ENCODE measurements around the gene SELENOH. TPM values are rescaled to one million over a fixed set of nuclear protein-coding genes. Genes with fewer than 3 reads are reported as not detected.

The SELENOH gene
- polyA plus RNA-seq, 2 donors, result 87.4 to 115 TPM

DNA sequence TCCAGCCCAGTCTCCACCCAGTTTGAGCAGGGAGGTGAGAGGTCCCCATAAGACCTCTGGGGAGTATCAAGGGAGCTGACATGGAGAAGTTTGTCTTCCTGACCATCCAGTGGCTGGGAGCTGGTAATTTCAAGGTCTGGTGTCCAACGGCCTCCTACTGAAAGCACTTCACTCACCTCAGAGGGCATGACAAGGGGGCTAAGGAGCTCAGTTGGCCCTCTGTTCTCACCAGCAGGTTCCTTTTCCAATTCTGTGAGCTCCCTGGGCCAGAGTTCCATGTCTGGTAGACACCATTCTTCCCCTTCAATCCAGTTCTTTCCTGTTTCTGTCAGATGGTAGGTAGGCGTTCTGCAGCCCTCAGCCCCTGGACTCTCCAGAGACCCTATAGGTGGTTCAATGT, 3.1 kb downstream of the SELENOH start:
- no peaks in the 10 kb centered on the region for H3K9me3 ChIP-seq (ENCODE audit: control insufficient read depth in 2 of 2, insufficient read depth in 1 of 2, low read depth in 1 of 2, low read length in 1 of 2)
- no peaks in the 10 kb centered on the region for H3K27me3 ChIP-seq (ENCODE audit: control insufficient read depth in 1 of 2, insufficient read depth in 2 of 2, low read length in 2 of 2)
- no peak overlapping the region for H3K27ac ChIP-seq (ENCODE audit: low read depth in 2 of 2, low read length in 1 of 2)
- H3K4me1 ChIP-seq (ENCODE audit: control insufficient read depth in 2 of 2, insufficient read depth in 2 of 2, low read length in 1 of 2), result no peaks in the 10 kb centered on the region
- no peak overlapping the region for H3K4me3 ChIP-seq (ENCODE audit: low read depth in 1 of 2, low read length in 2 of 2)
- 81 to 92% methylated on average over 2 of the region's 2 CpGs for WGBS, 2 donors
- H3K36me3 ChIP-seq (ENCODE audit: control insufficient read depth in 2 of 2, insufficient read depth in 2 of 2, low read length in 1 of 2), result peaks cover 3 to 7% of the 10 kb centered on the region in 2 donors

DNA sequence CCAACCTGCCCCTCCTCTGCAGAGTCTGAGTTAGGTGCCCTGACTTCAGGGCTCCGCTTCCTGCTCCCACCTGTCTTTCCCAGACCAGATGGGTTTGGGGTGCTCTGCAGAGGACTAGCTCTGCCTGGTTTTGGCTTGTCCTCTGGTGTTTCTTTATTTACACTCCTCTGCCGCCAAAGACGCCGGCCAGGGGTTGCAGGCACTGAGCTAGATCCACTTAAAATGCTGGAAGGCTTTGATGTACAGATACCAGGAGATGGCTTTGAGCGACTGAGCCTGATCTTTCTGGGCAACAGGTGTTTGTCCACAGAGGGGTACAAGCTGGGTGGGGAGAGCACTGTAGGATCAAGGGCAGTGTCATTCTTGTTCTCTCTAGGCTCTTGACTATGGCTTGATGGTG, 3.9 kb downstream of the SELENOH start:
- no peak overlapping the region for H3K27ac ChIP-seq (ENCODE audit: low read depth in 2 of 2, low read length in 1 of 2)
- H3K27me3 ChIP-seq (ENCODE audit: control insufficient read depth in 1 of 2, insufficient read depth in 2 of 2, low read length in 2 of 2), result no peaks in the 10 kb centered on the region
- H3K9me3 ChIP-seq (ENCODE audit: control insufficient read depth in 2 of 2, insufficient read depth in 1 of 2, low read depth in 1 of 2, low read length in 1 of 2), result no peaks in the 10 kb centered on the region
- H3K4me3 ChIP-seq (ENCODE audit: low read depth in 1 of 2, low read length in 2 of 2), result no peak overlapping the region
- no peaks in the 10 kb centered on the region for H3K4me1 ChIP-seq (ENCODE audit: control insufficient read depth in 2 of 2, insufficient read depth in 2 of 2, low read length in 1 of 2)
- peaks cover 3 to 7% of the 10 kb centered on the region in 2 donors for H3K36me3 ChIP-seq (ENCODE audit: control insufficient read depth in 2 of 2, insufficient read depth in 2 of 2, low read length in 1 of 2)
- WGBS, 2 donors, result 83 to 88% methylated on average over 5 of the region's 5 CpGs

DNA sequence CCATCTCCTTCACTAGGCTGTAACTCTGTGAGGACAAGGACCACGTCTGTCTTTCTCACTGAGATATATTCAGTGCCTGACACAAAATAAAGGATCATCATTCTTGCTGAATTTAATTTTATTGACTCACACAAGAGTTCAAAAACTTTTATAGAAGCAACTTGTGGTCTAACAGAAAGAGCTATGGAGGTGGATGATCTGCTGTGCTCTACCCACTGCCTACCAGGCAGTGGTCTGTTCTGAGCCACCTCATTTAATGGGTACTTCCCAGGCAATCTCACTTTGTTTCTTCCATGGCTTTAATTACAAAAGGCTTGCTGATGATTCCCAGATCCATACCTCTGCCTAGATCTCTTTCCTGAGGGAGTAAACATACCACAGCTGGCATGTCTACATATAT, 5.6 kb downstream of the SELENOH start:
- Histone ChIP-seq H3K27me3 (ENCODE audit: control insufficient read depth in 1 of 2, insufficient read depth in 2 of 2, low read length in 2 of 2) (no peaks in the 10 kb centered on the region), H3K9me3 (ENCODE audit: control insufficient read depth in 2 of 2, insufficient read depth in 1 of 2, low read depth in 1 of 2, low read length in 1 of 2) (no peaks in the 10 kb centered on the region), H3K27ac (ENCODE audit: low read depth in 2 of 2, low read length in 1 of 2) (no peak overlapping the region), H3K4me3 (ENCODE audit: low read depth in 1 of 2, low read length in 2 of 2) (no peak overlapping the region), H3K36me3 (ENCODE audit: control insufficient read depth in 2 of 2, insufficient read depth in 2 of 2, low read length in 1 of 2) (peaks cover 3 to 7% of the 10 kb centered on the region in 2 donors), H3K4me1 (ENCODE audit: control insufficient read depth in 2 of 2, insufficient read depth in 2 of 2, low read length in 1 of 2) (no peaks in the 10 kb centered on the region)
- WGBS, 2 donors, result 88 to 96% methylated on average over 1 of the region's 1 CpG

DNA sequence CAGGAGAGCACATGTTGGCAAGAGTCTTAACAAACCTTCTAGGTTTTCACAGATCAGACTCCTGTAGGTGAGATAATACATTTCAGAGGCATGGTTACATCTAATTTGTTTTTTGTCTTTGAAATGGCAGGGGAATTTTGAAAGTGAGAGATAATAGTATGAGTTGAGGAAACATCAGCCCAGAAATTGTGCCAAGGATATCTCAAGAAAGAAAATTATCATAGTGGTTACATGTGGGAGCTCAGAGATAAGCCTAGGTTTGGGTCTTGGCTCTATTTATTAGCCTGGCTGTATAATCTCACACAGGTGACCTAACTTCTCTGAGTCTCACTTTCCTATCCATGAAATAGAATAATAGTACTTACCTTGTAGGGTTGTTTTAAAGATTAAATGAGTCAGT, 9.9 kb downstream of the SELENOH start:
- H3K4me3 ChIP-seq (ENCODE audit: low read depth in 1 of 2, low read length in 2 of 2), result no peak overlapping the region
- H3K27me3 ChIP-seq (ENCODE audit: control insufficient read depth in 1 of 2, insufficient read depth in 2 of 2, low read length in 2 of 2), result no peaks in the 10 kb centered on the region
- H3K4me1 ChIP-seq (ENCODE audit: control insufficient read depth in 2 of 2, insufficient read depth in 2 of 2, low read length in 1 of 2), result no peaks in the 10 kb centered on the region
- H3K27ac ChIP-seq (ENCODE audit: low read depth in 2 of 2, low read length in 1 of 2), result no peak overlapping the region
- H3K36me3 ChIP-seq (ENCODE audit: control insufficient read depth in 2 of 2, insufficient read depth in 2 of 2, low read length in 1 of 2), result no peaks in the 10 kb centered on the region
- no peaks in the 10 kb centered on the region for H3K9me3 ChIP-seq (ENCODE audit: control insufficient read depth in 2 of 2, insufficient read depth in 1 of 2, low read depth in 1 of 2, low read length in 1 of 2)

DNA sequence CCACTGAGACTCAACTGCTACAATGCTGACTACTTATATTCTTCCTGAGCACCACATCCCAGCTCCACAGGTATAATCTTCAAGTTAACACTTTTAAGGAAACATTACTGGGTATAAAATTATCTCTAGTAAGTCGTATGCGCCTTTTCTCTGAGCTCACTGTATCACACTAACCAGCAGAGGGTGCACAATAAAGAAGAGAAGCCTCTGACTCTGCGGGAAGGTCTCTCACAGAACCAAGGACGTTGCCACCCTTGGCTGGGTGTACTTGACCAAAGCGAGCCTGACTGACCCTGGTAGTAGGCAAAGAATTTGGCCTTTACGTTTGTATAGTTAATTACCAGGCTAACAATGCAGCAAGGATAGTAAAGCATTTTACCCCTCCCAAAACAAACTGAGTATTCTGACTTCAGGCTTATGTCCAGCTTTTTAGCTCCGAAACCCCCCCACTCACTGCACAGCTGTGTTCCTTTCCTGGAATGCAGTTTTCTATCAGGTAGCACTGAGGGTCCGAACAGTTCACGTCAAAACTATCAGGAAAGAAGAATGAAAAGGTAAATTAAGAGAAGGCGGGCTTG, 10.5 kb downstream of the SELENOH start, which contains the start of gene BTBD18:
TSS of gene BTBD18 (minus strand) at position 144 of the 578 bp plus-strand sequence. CDS start 631 bp downstream, outside the sequence.
- no peaks in the 10 kb centered on the region for H3K36me3 ChIP-seq (ENCODE audit: control insufficient read depth in 2 of 2, insufficient read depth in 2 of 2, low read length in 1 of 2)
- no peaks in the 10 kb centered on the region for H3K27me3 ChIP-seq (ENCODE audit: control insufficient read depth in 1 of 2, insufficient read depth in 2 of 2, low read length in 2 of 2)
- WGBS, 2 donors, result 49 to 57% methylated on average over 10 of the region's 10 CpGs
- H3K4me3 ChIP-seq (ENCODE audit: low read depth in 1 of 2, low read length in 2 of 2), result no peak within 1 kb of the TSS
- H3K4me1 ChIP-seq (ENCODE audit: control insufficient read depth in 2 of 2, insufficient read depth in 2 of 2, low read length in 1 of 2), result no peaks in the 10 kb centered on the region
- no peaks in the 10 kb centered on the region for H3K9me3 ChIP-seq (ENCODE audit: control insufficient read depth in 2 of 2, insufficient read depth in 1 of 2, low read depth in 1 of 2, low read length in 1 of 2)
- H3K27ac ChIP-seq (ENCODE audit: low read depth in 2 of 2, low read length in 1 of 2), result no peak within 1 kb of the TSS

DNA sequence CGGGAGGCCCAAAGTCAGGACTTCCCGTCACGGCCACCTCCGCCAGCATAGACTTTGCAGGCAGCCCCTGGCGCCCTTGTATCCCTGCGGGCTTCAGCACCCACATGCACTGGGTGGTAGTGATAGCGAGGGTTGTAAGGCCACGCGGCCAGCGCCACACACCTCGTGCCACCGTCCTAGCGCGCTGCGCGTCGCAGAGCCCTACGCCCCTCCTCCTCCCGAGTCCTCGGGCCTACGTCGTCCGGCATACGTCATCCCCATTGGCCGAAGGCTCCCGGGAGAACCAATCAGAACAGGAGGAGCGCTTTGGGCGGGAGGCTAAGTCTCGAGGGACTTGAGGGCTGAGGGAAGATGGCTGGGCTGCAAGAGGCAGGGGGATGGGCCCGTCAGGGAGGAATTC, 11.7 kb downstream of the SELENOH start:
- Histone ChIP-seq H3K27ac (ENCODE audit: low read depth in 2 of 2, low read length in 1 of 2) (no peak overlapping the region), H3K27me3 (ENCODE audit: control insufficient read depth in 1 of 2, insufficient read depth in 2 of 2, low read length in 2 of 2) (no peaks in the 10 kb centered on the region), H3K4me3 (ENCODE audit: low read depth in 1 of 2, low read length in 2 of 2) (no peak overlapping the region), H3K36me3 (ENCODE audit: control insufficient read depth in 2 of 2, insufficient read depth in 2 of 2, low read length in 1 of 2) (no peaks in the 10 kb centered on the region), H3K9me3 (ENCODE audit: control insufficient read depth in 2 of 2, insufficient read depth in 1 of 2, low read depth in 1 of 2, low read length in 1 of 2) (no peaks in the 10 kb centered on the region), H3K4me1 (ENCODE audit: control insufficient read depth in 2 of 2, insufficient read depth in 2 of 2, low read length in 1 of 2) (no peaks in the 10 kb centered on the region)
- whole genome bisulfite sequencing, 2 donors, result 97% methylated on average over 30 of the region's 30 CpGs

DNA sequence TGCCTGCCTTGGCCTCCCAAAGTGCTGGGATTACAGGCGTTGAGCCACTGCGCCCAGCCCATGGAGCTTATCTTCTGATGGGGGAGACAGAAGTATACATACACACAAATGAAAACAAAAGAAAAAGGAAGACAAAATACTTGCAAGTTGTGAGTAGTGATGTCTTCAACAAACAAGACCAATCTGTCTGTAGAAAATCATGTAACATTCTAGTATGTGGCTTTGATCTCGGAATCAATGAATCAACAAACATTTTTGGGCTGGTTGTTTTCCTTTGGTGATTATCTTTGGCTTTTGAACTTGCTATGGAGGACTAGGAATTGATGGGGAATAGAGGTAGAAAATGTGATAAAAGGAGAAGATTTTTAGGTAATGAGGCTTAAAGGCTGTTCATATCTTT, 16.9 kb downstream of the SELENOH start:
- Histone ChIP-seq H3K36me3 (ENCODE audit: control insufficient read depth in 2 of 2, insufficient read depth in 2 of 2, low read length in 1 of 2) (no peaks in the 10 kb centered on the region), H3K9me3 (ENCODE audit: control insufficient read depth in 2 of 2, insufficient read depth in 1 of 2, low read depth in 1 of 2, low read length in 1 of 2) (no peaks in the 10 kb centered on the region), H3K27ac (ENCODE audit: low read depth in 2 of 2, low read length in 1 of 2) (no peak overlapping the region), H3K27me3 (ENCODE audit: control insufficient read depth in 1 of 2, insufficient read depth in 2 of 2, low read length in 2 of 2) (no peaks in the 10 kb centered on the region), H3K4me1 (ENCODE audit: control insufficient read depth in 2 of 2, insufficient read depth in 2 of 2, low read length in 1 of 2) (no peaks in the 10 kb centered on the region), H3K4me3 (ENCODE audit: low read depth in 1 of 2, low read length in 2 of 2) (no peak overlapping the region)
- 85 to 89% methylated on average over 3 of the region's 3 CpGs for WGBS, 2 donors

DNA sequence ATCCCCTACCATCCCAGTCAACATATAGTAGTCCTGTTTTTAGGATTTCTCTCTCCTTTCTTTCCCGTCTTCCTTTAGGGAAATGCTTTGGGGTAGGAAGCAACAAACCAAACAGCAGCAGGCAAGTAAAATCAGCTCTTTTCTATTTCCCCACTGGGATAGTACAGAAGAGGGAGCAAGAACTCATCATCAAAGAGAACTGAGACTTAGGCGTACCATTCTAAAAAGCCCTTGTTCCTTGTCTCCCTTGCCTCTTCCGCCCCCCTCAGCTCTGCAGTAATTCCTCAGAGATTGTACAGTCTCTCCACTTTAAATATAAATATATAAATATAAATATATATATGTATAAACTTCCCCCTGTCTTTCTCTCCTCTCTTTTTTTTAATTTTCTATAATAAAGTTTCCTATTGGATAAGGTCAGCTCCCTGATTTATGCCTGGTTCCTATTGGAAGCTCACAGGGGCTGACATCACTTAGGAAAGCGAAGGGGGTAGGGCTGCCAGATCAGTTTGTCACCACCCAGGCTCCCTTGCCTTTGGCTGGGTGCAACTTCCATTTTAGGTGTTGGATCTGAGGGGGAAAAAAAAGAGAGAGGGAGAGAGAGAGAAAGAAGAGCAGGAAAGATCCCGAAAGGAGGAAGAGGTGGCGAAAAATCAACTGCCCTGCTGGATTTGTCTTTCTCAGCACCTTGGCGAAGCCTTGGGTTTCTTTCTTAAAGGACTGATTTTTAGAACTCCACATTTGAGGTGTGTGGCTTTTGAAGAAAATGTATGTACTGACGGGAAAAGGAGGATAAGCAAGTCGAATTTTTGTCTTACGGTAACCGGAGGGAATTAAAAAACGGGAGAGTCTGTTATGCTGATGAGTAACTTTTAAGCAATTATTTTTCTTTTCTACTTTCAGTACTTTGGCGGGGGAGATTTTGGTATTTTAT, 20.3 kb downstream of the SELENOH start, which contains the start of gene CTNND1:
TSS of gene CTNND1 (plus strand) at position 502 of the 934 bp plus-strand sequence. CDS start 29,677 bp downstream, outside the sequence.
- peaks cover 0 to 3% of the 10 kb centered on the region in 2 donors for H3K4me1 ChIP-seq (ENCODE audit: control insufficient read depth in 2 of 2, insufficient read depth in 2 of 2, low read length in 1 of 2)
- H3K27ac ChIP-seq (ENCODE audit: low read depth in 2 of 2, low read length in 1 of 2), result peak within 1 kb of the TSS; percentile 96 to 100
- WGBS, 2 donors, result 14% methylated on average over 13 of the region's 13 CpGs
- H3K9me3 ChIP-seq (ENCODE audit: control insufficient read depth in 2 of 2, insufficient read depth in 1 of 2, low read depth in 1 of 2, low read length in 1 of 2), result no peaks in the 10 kb centered on the region
- peak within 1 kb of the TSS; percentile 70 to 96 for H3K4me3 ChIP-seq (ENCODE audit: low read depth in 1 of 2, low read length in 2 of 2)
- no peaks in the 10 kb centered on the region for H3K27me3 ChIP-seq (ENCODE audit: control insufficient read depth in 1 of 2, insufficient read depth in 2 of 2, low read length in 2 of 2)
- no peaks in the 10 kb centered on the region for H3K36me3 ChIP-seq (ENCODE audit: control insufficient read depth in 2 of 2, insufficient read depth in 2 of 2, low read length in 1 of 2)

DNA sequence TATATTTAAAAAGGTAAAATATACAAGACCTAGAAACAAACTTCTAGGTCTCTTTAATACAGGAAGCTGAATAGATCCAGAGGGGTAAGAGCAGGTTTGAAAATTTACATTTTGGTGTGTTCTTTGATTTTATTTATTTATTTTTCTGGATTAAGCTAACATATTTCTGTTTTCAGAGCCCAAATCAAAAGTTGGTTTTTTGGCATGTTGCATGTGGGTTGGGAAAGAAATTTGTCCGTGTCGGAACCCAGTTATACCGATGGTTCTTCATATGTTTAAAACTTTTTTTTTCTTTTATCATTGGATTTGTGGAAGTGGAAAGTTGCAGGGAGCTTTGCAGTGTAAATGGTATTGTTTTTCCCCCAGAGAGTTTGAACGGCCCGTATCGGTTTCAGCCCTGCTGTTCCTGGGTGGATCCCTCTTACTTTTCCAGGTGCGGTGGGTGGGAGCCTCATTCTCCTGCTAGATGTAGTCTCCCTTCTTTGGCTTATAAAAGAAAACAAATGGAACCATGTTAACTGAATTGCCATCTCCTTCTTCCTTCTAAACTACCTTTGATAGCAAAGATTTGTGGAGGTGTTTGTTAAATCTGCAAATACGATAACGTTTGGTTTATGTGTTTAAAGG, 21.1 kb downstream of the SELENOH start:
- H3K27me3 ChIP-seq (ENCODE audit: control insufficient read depth in 1 of 2, insufficient read depth in 2 of 2, low read length in 2 of 2), result no peaks in the 10 kb centered on the region
- H3K4me1 ChIP-seq (ENCODE audit: control insufficient read depth in 2 of 2, insufficient read depth in 2 of 2, low read length in 1 of 2), result peaks cover 0 to 3% of the 10 kb centered on the region in 2 donors
- H3K36me3 ChIP-seq (ENCODE audit: control insufficient read depth in 2 of 2, insufficient read depth in 2 of 2, low read length in 1 of 2), result no peaks in the 10 kb centered on the region
- WGBS, 2 donors, result 5 to 12% methylated on average over 9 of the region's 9 CpGs
- peak overlapping the region; percentile 88 to 96 for H3K27ac ChIP-seq (ENCODE audit: low read depth in 2 of 2, low read length in 1 of 2)
- no peaks in the 10 kb centered on the region for H3K9me3 ChIP-seq (ENCODE audit: control insufficient read depth in 2 of 2, insufficient read depth in 1 of 2, low read depth in 1 of 2, low read length in 1 of 2)
- peak overlapping the region; percentile 70 to 96 for H3K4me3 ChIP-seq (ENCODE audit: low read depth in 1 of 2, low read length in 2 of 2)

All from esophagus (tissue), 2 donors.